HG03469 (cell line): ENCODE results near the gene SCAMP2.
"Not testable (repeated sequence)": the region's sequence is repeated elsewhere in the genome, so short reads cannot be mapped to it uniquely, and the experiment has no call there.

Source experiments
- ATAC-seq: cut with Tn5 transposase; IDR thresholded peaks from one replicate; pipeline ENCODE4 v1.9.1; 2021; ENCODE audit warnings: mild to moderate bottlenecking, moderate library complexity, moderate number of reproducible peaks; ENCODE audit not compliant: unreplicated experiment

The SCAMP2 gene

DNA sequence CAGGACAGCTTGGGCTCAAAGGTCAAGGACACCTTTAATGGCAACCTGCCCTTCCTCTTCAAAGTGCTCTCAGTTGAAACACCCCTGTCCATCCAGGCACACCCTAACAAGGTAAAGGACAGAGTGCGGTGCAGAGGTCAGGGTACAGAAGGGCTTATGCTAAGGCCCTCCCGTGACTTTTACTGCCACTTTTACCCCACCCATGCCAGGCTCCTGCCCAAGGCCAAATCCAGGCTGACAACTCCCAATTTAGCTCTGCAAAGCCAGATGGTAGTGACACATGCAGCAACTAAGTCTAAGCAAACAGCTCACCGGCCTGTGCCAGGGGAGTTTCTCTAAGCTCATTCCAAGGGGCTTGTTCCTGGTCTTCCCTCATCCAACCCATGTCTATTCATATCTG is 18.3 kb upstream of the SCAMP2 start:
- no peak for ATAC-seq

DNA sequence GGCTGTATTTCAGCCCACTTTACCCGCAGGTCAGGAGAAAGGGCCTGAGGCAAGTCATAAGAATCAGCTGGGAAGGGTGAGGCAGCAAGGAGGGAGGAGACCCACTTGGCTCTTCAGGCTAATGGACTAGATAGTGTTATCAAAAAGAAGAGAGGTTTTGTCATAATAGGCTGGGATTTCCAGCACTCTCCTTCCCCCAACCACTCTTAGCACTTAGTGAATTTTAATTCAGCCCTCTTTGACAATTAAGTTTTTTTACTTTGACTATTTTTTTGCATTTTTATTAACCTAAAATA is 17.4 kb upstream of the SCAMP2 start:
- no peak for ATAC-seq

DNA sequence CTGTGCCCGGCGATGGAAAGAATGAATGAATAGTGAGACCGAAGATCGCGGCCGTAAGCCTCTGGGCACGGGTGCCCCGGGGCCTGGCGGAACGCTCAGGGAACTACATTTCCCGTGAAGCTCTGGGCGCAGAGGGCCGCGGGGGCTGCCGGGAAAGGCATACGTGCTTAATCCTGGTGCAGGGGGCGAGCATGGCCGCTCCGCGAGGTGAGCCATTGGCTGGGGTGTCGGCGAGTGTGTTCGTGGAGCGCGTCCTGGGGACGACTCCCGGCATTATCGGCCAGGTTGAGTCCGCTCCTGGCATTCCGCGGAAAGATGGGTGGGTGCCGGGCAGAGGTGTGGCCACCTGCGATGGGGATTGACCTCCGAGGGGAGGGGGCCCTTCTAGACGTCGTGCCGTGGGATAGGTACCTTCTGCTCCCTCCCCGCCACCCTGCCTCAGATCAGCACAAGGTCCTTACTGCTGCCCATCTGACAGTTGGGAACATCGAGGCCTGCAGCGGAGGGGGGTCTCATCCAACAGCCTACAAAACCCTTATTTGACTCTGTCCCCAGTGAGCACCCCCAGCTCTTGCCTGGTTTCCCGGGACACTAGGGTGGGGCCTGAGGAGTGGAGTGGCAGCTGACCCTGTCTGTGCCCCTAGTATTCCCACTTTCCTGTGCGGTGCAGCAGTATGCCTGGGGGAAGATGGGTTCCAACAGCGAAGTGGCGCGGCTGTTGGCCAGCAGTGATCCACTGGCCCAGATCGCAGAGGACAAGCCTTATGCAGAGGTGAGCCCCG is 16.9 kb upstream of the SCAMP2 start, which contains the start of gene MPI:
Gene MPI (plus strand): TSS at position 160 of the 782 bp plus-strand sequence. CDS start 32 bp downstream, at position 192.
- ATAC-seq: no peak

DNA sequence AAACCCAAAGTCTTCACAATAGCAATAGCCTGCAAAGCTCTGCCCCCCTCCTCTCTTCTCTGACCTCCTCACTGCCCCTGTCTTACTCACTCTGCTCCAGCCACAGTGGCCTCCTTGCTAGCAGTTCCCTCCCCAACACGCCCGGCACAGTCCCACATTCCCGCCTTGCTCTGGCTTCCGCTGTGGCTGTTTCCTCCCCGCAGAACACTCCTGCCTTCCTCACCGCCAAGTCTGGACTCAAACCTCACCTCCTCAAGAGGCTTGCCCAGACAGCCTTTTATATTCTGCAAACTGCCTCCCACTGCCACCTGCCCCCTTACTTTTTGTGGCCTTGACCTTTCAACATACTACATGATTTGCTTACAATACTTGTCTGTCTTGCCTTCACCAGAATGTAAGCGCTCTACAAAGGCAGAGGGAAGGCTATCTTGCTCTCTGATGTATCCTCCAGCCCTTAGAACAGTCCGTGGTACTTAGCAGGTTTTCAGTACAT is 16.3 kb upstream of the SCAMP2 start:
- ATAC-seq: no peak

DNA sequence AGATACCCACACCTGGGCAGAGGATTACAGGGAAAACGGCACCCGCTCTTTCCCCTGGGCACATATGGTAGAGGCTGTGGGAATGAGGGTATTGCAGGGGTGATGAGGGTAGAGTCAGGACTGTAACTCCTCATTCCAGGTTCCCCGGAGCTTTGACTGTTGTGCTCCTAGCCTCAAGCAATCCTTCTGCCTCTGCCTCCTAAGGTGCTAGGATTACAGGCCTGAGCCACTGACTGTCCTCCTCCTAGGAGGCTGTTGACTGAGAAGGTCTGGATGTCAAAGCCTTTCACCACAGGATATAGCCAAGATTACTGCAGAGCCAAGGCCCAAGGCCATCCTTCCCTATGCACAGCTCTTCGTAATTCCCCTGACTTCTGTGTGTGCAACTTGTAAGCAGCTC is 15.6 kb upstream of the SCAMP2 start:
- ATAC-seq: no peak

DNA sequence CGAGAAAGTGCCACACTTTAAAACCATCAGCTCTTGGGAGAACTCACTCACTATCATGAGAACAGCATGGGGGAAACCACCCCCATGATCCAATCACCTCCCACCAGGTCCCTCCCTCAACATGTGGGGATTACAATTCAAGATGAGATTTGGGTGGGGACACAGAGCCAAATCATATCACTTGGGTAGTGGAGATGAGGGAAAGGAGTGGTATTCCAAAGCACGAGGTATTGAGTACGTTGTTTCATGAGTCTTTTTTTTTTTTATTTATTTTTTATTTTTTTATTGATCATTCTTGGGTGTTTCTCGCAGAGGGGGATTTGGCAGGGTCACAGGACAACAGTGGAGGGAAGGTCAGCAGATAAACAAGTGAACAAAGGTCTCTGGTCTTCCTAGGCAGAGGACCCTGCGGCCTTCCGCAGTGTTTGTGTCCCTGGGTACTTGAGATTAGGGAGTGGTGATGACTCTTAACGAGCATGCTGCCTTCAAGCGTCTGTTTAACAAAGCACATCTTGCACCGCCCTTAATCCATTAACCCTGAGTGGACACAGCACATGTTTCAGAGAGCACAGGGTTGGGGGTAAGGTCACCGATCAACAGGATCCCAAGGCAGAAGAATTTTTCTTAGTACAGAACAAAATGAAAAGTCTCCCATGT is 14.5 kb upstream of the SCAMP2 start:
- ATAC-seq: not testable (repeated sequence)

DNA sequence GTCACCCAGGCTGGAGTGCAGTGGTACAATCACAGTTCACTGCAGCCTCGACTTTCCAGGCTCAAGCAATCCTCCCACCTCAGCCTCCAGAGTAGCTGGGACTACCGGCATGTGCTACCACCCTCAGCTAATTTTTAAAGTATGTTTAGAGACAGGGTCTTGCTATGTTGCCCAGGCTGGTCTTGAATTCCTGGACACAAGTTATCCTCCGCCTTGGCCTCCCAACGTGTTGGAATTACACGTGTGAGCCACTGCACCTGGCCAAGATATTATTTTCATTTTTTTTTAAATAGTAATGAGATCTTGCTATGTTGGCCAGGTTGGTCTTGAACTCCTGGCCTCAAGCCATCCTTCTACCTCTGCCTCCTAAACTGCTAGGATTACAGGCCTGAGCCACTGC is 12.3 kb upstream of the SCAMP2 start:
- ATAC-seq: no peak

DNA sequence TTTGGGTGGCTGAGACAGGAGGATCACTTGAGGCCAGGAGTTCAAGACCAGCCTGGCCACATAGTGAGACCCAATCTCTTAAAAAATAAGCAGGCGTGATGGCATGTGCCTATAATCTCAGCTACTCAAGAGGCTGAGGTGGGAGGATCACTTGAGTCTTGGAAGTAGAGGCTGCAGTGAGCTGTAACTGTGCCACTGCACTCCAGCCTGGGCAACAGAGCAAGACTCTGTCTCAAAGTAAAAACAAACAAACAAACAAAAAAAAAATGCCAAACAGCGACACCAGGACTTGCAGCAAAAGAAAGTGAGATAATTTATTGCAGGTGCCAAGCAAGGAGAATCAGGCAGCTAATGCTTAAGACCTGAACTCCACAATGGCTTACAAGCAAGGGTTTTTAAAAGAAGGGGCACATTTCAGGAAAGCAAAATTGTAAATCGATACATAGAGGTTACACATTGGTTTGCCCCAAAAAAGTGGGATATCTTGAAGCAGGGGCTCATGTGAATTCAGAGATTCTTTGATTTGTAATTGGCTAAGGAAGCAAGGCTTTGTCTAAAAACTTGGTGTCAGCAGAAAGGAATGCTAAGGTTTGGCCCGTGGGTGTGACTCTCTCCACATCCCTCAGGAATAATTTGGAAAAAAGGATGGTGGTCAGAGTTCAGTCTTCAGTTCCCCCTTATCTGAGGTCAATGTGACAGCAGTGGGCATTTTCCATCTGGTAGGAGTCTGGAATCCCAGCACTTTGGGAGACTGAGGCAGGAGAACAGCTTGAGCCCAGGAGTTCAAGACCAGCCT is 11.5 kb upstream of the SCAMP2 start:
- no peak for ATAC-seq

DNA sequence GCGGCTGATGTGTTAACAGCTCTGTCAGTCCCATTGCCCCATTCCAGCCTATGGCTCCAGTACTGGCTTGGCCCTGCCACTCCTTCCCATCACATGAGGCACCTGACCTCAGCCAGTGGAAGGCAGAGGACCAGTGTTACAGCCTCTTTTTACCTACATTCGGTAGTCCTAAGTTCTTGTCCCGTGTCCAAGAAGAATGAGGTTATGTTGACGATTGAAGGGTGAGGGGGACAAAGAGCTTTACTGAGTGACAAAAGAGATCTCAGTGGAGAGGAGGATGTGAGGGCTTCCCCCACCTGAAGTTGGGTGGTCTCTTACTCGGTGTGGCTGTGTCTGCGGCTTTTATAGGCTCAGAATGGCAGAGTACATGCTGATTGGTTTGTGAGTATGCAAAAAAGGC is 9.4 kb upstream of the SCAMP2 start:
- ATAC-seq: no peak

DNA sequence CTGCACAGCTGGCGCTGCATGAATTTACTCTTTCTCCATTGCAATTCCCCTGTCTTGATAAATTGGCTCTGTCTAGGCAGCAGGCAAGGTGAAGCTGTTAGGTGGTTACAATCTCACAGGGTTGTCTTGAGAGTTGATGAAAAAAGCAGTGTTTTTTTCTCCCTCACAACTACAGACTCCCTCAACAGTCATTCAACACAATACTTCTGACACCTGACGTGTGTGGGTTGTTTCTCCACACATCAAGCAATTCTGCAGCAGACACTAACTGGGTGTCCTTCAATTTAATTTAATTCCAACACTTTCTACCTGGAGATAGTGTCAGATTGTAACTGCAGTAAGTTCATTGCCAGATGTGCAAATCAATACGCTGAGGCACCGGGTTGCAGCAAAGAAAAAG is 5.1 kb upstream of the SCAMP2 start:
- ATAC-seq: no peak

DNA sequence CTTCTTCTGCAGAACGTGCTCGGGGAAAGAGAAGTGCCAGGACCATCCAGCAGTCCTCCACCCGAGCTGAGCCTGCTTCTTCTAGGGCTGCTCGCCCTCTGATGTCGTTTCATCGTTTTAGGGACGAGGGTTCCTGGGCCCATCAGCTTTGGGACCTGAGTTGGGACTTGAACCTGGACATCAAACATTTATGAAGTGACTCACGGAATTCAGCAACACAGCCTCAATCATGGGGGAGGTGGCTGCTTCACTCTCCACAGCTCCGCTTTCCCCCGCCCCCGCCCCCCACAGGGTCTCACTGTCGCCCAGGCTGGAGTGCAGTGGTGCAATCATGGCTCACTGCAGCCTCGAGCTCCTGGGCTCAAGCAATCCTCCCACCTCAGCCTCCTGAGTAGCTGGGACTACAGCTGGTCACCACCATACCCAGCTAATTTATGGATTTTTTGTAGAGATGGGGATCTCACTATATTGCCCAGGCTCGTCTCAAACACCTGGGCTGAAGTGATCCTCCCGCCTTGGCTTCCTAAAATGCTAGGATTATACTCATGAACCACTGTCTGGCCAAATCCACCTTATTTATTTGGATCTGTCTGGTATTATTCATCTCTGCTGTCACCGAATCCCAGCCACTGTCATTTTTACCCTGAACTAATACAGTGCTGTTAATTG is 725 bp upstream of the SCAMP2 start:
- ATAC-seq: no peak

DNA sequence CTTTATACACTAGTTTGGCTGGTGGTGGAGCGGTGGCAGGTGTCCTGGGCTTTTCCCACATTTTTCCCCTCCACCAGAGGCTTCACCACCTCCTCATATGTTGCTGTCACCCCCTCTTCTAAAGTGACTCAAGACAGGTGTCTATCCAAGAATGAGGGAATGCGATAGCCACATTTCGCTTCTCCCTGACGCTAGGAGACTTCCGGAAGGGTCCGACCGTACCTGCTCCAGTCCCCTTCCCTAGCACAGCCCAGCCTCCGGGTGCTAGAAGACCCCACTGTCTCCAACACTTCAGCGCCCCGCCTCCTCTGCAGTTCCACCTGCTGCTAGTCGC is 496 bp downstream of the SCAMP2 start:
- no peak for ATAC-seq

DNA sequence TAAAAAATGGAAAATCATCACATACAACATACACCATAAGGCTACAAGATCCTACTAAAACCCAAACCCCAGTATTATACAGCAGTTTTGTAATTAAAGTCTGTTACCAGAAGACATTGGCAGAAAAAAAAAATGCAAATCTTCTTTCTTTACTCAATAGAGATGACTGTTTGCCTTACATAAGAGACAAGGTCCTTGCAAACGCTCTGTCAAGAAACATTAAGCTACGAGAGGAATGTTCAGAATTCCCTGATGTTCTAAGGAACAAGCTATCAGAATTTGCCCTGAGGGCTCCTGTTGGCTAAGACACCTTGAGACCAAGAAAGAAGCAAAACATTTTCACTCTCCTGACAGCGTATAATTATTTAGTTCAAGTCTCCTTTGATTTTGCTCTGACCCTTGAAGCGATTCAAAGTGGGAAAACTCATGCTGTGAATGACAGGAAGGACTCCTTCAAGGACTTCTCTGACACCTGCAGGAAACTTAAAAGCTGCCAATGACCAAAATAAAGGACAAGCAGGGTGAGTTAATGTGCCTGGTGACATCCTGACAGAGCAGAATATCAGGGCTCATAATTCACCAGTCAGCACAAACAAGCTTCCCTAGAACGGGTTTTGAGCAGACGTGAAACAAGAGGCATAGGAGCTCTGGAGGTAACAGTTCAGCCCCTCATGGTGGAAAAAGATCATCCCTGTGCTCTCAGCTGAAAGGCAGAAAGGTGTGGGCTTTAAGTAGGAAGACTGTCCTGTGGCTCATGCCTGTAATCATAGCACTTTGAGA is 2.5 kb downstream of the SCAMP2 start:
- ATAC-seq: no peak

DNA sequence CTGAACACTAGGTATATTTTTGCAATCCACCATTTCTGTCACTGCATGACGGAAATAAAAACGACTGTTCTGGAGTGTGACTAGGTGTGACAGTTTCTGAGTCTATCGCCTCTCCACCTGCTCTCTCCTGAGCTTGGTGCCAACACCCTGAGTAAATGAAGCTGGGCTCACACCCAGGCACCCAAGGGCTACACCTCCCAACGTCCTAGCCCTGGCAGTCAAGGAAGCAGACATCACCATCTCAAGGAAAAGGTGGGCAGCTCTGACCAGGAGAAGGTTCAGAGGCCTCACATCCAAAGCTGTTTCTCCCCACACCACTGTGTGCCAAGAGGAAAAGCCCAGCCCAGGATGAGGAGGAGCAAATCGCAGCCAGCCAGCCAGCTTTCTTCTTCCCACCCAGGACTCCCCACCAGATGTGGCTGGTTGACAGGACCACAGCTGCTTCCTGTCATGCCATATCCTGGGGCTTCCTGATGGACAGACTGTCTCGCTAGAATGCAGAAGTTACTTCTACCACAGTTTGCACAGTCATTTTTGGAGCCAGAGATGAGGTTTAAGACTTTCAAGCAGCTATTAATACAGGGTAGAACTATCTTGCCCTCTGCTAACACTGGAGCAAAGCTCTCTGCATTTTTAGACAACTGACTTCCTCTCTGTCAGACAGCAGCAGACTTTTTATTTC is 3.3 kb downstream of the SCAMP2 start:
- peak; percentile 32 for ATAC-seq

DNA sequence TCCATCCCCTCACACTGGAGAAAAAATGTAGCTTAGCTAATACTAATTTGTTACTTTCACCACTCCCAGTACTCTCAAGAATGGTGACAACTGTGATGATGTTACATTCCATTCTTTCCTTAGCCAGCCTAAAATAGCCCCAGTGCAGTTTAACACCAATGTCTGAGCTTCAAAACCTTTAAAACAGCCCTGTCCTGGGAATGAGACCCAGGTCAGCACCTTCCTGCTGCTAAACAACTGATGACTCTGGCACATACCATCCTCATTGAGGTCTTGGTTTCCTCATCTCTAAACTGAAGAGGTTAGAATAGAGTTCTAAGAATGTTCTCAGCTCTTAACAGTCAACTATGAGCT is 3.8 kb downstream of the SCAMP2 start:
- ATAC-seq: no peak

DNA sequence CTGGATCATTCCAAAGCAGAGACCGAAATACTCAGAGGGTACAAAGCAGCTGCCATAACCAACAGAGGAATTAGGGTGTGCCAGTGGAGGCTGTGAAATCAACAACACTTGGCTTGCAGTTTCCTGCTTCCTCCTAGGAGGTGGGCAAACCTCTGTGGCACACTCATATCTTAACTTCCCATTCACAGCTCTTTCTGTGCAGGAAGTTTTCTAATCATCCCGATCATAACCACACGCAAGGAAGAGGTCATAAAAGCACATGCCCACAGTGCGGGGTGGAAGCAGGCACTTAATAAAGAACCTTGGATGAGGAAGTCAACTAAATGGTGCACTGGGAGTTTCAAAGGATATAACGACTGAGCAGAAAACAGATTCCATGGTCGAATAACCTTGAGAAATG is 5.1 kb downstream of the SCAMP2 start:
- no peak for ATAC-seq

DNA sequence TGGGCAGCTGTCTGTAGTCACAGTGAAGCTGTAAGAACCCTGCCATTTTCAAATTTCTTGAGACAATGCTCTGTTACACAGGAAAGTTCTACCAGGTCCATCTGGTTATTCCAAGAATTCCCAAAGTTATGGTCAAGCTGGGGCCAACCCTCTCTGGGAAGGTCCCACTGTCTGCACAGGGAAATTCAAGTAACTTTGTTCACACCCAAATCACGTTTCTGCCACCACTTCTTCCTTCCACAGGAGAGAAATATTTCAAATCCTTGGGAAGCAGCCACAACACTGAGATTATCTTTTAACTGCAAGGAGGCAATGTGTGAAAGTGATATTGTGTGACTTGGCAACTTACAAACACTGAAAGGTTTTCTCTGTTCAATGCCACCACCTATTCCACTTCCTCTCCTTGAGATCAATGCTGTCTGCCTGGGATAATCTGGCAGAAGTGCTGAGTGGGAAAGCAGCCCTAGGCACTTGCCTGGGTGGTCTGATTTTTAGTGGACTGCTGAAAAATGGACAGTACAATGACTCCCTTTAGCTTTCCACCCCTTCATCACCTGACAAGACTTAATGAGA is 5.6 kb downstream of the SCAMP2 start:
- no peak for ATAC-seq

DNA sequence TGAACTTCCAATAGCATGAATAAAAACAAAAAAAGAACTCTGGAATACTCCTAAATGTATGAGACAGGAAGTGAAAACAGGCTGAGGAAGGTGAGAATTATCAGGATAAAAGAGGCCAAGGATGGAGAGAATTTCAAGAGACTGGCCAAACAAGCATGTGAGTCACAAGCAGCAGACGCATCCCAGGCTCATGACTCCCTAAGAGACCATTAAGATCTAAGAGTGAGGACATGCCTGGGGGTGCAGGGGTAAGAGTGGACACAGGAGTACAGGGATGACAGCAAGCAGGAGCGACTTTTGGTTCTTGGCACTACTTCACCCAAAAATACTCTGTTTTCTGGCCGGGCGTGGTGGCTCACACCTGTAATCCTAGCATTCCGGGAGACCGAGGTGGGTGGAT is 7.1 kb downstream of the SCAMP2 start:
- no peak for ATAC-seq

DNA sequence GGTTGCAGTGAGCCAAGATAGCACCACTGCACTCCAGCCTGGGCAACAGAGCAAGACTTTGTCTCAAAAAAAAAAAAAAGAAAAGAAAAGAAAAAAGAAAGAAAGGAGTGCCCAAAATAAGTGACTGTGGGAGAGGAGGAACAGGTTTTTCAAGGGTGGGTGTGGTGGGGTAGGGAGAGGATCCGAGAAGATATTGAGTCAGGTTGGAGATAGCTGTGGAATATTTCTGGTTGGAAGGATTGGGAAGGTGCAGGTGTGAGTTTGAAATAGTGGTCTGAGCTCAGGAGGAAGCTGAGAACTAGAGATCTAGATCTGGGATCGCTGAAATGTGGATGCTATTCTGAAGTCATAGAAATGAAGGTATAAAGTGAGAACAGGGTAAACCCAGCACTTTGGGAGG is 7.8 kb downstream of the SCAMP2 start:
- no peak for ATAC-seq

DNA sequence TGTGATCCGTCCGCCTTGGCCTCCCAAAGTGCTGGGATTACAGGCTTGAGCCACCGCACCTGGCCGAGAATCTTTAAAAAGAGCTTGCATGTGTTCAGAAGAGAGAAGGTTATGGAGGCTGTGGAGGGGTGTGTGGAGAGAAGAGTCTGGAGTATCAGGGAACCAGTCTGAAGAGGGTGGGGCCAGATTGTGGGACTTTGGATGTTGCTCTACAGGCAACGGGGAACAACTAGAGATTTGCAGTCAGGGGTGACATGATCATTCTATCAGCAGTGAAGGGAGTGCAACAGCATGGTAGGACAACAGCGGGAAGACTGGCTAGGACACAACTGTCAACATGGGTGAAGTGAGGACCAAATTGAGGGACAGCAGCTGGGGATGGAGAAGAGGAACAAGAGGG is 8.9 kb downstream of the SCAMP2 start:
- no peak for ATAC-seq
